ENCODE results near the gene LTB.
A peak's percentile ranks its signal among the peaks of the same experiment; 100 is the strongest.

The LTB gene, protein sequence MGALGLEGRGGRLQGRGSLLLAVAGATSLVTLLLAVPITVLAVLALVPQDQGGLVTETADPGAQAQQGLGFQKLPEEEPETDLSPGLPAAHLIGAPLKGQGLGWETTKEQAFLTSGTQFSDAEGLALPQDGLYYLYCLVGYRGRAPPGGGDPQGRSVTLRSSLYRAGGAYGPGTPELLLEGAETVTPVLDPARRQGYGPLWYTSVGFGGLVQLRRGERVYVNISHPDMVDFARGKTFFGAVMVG

DNA sequence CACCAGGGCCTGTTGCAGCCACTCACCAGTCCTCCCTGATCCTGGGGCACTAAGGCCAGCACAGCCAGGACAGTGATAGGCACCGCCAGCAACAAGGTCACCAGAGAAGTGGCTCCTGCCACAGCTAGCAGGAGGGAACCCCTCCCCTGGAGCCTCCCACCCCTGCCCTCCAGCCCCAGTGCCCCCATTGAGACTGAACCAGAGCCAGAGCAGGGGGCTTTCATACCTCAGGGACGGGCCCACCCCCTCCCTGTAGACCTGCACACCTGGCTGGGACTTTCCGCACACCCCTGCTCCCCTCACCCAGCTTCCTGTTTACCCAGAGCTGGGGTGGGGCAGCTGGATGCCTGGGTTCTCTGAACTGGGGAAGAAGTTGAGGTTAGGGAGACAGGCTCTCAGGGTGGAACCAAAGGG, at the start of gene LTB:
Gene LTB, minus strand, starts transcription at position 195 of the 414 bp plus-strand sequence. Its CDS starts 7 bp downstream, at position 188.
- peak; percentile 84 for DNase-seq

DNA sequence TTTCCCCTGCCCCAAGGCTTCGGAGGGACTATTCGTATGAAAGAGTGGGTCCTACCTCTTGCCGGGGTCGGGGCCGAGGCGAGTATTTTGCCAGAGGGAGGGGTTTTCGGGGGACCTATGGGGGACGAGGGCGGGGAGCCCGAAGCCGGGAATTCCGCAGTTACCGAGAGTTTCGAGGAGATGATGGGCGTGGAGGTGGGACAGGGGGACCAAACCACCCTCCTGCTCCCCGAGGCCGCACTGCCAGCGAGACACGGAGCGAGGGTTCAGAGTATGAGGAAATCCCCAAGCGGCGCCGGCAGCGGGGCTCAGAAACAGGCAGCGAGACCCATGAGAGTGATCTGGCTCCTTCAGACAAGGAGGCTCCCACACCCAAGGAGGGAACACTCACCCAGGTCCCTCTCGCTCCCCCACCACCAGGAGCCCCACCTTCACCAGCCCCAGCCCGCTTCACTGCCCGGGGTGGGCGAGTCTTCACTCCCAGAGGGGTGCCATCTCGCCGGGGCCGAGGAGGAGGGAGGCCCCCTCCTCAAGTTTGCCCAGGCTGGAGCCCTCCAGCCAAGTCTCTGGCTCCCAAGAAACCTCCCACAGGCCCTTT, 49.6 kb upstream of the LTB start:
- no peak for DNase-seq

DNA sequence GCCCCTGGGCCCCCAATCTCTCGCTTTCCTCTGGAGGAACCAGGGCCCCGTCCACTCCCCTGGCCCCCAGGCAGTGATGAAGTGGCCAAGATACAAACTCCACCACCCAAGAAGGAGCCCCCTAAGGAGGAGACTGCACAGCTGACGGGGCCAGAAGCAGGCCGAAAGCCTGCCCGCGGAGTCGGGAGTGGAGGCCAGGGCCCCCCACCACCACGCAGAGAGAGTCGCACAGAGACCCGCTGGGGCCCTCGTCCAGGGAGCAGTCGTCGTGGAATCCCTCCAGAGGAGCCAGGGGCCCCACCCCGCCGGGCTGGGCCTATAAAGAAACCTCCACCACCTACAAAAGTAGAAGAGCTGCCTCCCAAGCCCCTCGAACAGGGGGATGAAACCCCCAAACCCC, 49.0 kb upstream of the LTB start:
- no peak for DNase-seq

DNA sequence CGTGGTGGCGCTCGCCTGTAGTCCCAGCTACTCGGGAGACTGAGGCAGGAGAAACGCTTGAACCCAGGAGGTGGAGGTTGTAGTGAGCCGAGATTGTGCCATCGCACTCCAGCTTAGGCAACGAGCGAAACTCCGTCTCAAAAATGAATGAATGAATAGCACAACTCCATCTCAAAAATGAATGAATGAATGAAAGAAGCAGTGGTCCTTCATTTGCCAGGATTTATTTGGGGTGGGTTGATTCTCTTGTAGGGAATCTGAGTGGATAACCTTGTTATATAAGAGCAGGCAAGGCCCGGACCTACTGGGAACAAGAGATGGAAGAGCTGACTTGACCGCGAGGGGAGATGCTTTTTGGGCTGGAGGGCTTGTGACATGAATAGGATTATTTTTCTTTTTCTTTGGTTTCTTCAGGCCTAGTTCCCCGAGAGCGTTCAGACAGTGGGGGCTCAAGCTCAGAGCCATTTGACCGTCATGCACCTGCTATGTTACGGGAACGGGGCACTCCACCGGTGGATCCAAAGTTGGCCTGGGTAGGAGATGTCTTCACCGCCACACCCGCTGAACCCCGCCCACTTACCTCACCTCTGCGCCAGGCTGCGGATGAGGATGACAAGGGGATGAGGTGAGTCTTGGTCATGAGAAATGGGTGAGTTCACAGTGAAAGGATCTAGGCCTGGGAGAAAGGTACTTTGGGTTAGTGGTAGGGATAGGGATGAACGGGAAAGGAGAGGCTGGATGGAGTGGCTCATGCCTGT, 48.1 kb upstream of the LTB start:
- no peak for DNase-seq

DNA sequence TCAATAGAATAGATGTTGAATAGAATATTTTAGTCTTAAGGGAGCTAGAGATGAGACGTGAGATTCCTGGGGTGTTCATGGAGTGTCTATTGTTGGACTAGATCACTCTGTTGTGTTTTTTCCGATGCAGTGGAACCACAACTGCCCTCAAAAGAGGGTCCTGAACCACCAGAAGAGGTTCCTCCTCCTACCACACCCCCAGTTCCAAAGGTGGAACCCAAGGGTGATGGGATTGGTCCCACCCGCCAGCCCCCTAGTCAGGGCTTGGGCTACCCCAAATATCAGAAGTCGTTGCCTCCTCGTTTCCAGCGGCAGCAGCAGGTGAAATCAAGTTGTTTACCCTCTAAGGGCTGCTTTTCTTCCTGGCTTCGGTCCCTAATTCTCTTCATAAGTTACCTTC, 46.8 kb upstream of the LTB start:
- no peak for DNase-seq

DNA sequence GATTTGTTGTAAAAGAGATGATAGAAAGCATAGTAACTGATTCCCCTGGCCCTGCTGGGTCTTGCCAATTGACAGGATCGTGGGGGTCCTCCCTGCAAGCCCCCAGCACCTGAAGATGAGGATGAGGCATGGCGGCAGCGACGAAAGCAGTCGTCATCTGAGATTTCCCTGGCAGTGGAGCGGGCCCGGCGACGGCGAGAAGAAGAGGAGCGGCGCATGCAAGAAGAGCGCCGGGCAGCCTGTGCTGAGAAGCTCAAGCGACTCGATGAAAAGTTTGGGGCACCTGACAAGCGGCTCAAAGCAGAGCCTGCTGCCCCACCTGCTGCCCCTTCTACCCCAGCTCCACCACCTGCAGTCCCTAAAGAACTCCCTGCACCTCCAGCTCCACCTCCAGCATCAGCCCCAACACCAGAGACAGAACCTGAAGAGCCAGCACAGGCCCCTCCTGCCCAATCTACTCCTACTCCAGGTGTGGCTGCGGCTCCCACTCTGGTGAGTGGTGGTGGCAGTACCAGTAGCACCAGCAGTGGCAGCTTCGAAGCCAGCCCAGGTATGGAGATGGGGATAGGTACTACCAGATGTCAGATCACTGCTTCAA, 45.6 kb upstream of the LTB start:
- DNase-seq = no peak

DNA sequence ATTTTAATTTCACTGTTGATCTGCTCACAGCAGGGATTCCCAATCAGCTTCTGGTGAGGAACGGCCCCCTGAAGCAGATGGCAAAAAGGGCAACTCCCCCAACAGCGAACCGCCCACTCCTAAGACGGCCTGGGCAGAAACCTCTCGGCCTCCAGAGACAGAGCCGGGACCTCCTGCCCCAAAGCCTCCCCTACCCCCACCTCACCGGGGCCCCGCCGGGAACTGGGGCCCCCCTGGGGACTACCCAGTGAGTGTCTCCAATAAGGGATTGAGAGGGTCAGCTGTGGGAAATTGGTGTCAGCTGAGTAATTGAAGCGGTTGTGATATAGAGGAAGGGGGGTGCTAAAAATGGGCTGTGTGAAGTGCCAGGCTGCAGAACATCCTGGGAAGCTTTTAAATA, 44.7 kb upstream of the LTB start:
- no peak for DNase-seq

DNA sequence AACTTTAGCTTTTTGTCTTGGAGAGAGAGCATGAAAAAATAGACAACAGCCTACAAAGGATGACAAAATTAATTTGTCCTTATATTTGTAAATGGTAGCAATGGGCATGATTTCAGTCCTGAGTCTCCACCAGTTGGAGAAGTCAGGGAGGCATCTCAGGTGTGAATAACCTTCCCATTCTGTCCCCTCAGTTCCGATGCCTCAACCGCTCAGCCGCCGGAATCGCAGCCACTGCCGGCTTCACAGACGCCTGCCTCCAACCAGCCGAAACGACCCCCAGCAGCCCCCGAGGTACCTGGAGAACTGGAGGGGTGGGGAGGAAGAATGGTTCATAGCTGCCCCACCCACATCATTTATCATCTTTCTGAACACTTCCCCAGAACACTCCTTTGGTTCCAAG, 41.8 kb upstream of the LTB start:
- DNase-seq = no peak

DNA sequence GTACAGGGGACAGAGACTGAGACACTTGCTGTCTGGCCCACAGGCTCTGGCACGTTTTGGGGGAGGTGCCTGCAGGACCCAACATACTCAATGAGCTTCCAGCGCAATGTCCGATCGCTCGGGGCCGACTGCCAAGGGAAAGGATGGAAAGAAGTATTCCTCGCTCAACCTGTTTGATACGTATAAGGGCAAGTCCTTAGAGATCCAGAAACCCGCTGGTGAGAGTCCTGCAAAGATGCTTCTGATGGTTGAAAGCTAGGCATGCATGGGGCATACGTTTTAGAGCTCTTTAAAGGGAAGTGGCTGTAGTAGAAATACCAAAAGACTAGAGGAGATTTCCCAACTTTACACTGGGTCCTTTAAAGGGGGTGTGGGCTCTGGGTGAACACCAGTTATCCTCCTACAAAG, 40.5 kb upstream of the LTB start:
- DNase-seq = no peak

DNA sequence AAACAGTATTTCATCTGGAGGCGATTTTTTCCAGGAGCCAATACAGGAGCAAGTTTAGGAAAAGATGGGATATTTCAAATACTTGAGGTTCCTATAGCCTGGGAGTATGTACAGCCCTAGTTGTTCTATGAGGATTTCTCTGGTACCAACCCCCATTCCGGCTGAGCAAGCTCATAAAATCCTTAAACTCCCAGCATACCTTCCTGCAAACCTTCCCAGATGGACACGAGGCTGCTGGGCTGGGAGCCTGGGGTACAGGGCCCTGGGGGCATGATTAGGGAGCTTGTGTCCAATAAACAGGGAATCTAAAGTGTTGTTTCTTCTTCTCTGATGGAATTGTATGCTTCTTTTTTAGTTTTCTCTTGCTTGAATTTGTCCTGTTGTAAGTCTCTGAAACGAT, 39.8 kb upstream of the LTB start:
- no peak for DNase-seq

DNA sequence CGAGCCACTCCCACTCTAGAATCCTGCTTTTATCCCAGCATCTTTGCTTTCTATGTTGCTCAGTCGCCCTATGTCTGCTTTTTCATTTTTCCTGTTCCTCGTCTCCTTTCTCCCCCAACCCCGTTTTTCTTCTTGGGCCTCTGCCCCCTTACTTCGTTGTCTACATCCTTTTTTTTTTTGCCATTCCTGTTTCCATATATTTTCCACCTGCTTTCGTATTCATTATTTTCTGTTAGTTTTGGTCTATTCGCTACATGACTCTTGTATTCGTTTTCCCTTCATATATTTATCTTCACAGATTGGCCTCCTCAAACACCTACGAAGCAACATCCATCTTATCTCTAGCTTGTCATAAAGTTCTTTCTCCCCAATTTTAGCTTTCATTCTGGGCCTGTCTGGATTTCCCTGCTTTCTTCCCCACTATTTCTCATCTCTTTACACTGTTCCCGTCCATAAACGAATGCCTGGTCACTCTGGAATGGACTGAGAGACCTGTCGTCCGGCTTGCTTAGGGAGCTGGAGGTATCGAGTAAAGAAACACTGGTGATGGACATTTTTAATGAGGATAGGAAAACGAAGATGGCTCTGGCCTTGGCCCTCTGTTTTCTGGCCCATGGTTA, 39.2 kb upstream of the LTB start:
- no peak for DNase-seq

DNA sequence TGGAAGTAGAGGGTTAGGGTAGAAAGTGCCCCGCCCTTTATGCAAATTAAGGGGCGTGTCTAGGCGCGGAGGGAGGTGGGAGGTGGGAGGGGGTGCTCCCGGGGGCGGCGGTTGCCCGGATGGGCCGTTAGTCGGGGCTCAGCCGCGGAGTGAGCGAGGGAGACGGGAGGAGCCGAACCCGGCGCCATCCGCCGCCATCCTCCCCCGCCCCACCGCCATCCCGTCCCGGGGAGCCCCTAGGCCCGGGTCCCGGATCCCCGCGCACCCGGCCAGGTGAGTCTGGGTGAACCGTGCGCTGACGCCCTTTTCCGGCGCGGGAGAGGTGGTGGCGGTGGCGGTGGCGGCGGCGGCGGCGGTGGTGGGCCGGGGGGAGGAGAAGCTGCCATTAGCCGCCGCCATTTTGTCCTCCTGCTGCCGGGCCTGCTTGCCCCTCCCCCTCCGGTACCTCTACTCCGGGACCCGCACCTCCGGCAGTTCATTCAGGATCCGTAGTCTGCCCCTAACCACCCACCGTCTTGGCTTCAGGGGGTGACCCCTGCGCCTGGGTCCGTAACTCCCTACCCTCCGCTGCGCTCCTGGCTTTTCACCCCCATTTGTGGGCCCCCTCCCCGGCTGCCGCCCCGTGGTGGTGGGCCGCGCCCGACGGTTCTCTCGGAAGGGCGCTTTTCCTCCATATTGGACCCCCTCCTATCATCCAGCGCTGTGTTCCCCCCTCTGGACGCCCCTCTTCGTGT, 38.5 kb upstream of the LTB start, which contains the start of gene PRRC2A:
Gene PRRC2A, plus strand, starts transcription at position 130 of the 734 bp plus-strand sequence. CDS start 2,075 bp downstream, outside the sequence.
- no peak for DNase-seq

DNA sequence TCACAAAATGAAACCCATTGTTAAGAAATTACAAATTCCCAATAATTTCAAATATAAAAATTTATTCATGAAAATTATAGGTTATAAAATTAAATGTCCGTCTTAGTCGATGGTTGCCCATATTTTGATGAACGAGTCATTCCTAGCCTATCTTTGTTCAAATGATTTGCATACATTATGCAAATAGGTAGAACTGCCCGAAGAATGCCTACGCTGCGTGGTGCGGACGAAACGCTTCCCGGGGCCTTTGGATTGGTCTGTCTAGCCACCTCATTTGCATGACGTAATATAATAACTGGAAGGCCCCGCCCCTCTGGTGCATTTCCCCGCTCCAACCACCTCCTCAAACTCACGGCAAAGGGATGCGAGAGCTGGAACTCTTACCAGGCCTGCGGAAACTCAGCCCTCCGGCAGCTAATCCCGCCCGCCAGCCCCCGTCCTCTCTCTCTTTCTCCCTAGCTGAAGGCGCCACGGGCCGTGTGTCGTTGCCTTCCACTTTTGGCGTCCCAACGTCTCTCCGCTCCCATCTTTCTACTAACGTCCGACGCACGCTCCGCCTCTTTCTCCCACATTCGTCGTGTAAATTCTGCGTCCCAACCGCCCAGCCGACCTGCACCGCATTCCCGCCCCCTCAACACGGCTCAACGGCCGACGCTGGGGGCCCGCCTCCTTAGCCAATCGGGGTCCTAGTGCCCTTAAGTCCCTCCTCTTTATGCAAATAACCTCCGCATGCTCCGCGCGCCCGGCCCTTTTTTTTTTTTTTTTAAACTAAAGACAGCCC, 37.8 kb upstream of the LTB start:
- DNase-seq = peak; percentile 98

DNA sequence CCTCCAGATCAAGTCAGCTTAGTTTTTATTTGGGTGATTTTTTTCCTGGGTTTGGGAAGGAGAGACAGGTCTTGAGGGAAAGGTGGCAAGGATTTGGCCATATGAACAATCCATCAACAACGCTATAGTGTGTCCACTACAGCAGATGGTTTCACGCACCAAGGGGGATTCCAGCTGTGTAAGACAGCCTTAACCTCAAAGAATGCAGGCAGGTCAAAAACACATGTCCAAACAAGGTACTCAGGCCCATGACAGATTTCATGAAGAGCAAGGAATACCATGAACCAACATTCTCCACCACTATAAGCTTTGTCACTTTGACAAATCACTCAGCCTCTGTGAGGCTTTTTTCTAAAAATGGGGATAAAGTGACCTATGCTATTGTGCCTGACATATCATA, 34.8 kb upstream of the LTB start:
- no peak for DNase-seq

DNA sequence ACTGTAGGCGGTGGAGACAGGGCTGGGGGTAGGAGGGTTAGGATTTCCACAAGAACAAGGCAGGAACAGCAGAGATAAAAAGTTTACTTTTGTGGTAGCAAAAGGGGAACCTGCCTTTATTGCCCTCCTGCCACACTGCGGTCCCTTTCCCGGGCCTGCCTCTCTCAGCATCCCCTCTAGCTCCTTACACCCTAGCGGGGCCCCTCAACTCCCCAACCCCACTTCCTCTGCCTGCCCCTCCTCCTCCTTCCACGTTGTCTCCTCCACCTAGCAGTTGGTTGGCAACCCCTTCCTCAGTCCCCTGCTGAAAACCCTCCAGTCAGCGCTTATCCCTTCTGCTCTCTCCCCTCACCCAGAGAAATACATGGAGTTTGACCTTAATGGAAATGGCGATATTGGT, 33.5 kb upstream of the LTB start:
- peak; percentile 78 for DNase-seq

DNA sequence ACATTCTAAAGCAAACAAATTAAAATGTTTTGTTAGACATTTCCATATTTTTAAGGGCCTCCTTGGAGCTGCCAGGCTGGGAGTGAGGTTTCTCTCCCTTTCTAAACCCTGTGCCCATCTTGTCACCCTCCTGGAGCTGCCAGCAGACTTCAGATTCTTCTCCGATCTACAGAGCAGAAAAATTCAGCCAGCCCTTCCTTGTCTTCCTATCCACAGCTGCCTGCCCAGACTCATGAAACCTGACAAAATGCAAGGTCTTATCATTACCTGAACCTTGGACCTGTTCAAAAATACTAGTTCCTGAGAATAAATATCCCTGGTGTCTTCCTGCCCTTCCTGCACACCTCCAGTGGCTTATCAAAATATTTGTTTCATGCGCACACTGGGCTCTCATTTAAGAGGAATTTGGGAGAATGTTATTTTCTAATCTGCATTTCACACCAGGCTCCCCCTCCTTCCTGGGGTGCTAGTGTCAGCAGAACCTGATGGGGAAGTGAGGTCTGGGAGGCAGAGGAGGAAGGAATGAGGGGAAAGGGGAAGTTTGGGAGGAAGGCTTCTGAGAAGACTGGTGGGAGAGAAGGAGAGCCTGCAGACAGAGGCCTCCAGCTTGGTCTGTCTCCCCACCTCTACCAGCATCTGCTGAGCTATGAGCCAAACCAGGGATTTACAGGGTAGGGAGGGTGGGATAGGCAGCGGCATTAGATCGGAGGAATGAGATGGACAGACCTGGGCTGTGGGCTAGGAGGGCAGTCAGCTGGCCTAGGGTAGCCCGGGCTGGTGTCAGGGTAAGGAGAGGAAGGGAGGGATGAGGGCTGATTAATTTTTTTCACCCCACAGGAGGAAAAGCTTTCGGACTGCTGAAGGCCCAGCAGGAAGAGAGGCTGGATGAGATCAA, 32.7 kb upstream of the LTB start, which contains the start of gene AIF1:
Gene AIF1, plus strand, starts transcription at position 551 of the 895 bp plus-strand sequence. Its CDS starts 96 bp downstream, at position 647.
- DNase-seq = no peak

DNA sequence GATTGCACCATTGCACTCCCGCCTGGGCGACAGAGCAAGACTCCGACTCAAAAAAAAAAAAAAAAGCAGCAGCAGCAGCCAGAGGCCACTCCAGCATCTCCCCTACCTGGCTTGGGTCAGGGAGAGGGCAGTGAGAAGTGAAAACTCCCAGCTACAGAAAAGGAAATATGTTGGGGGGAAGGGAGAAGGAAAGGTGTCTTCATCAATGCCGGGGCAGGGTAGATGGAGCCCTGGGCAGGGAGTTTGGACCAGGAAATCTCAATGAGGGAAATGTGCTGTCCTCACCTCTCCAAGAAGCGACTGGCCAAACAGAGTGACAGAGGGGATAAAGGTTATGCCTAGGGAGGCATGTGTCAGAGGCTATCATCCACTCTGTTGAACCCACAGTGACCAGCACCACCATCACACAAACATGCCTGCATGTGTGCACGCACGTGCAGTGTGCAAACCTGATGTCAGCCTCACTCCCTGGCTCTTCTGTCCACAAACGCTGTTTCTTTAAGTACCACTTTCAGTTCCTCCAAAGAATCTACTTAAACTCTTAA, 31.9 kb upstream of the LTB start:
- DNase-seq = no peak

DNA sequence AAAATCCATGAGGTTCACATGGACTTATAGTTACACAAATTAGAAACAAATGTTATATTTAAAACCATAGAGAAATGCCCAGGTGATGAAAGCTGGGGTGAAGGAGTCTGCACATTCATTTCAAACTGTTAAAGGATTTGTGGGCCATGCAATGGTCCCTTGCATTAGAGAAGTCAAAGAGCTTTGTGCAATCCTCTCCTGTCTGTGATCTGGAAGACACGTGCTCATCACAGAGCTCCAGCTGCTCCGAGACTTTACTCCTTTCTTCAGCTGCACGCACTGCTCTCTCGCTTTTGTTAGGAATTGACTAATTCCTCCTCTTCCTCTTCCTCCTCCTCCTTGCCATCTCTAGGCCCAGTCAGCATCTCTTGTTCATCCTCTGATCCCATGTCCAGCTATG, 28.7 kb upstream of the LTB start:
- DNase-seq = no peak

DNA sequence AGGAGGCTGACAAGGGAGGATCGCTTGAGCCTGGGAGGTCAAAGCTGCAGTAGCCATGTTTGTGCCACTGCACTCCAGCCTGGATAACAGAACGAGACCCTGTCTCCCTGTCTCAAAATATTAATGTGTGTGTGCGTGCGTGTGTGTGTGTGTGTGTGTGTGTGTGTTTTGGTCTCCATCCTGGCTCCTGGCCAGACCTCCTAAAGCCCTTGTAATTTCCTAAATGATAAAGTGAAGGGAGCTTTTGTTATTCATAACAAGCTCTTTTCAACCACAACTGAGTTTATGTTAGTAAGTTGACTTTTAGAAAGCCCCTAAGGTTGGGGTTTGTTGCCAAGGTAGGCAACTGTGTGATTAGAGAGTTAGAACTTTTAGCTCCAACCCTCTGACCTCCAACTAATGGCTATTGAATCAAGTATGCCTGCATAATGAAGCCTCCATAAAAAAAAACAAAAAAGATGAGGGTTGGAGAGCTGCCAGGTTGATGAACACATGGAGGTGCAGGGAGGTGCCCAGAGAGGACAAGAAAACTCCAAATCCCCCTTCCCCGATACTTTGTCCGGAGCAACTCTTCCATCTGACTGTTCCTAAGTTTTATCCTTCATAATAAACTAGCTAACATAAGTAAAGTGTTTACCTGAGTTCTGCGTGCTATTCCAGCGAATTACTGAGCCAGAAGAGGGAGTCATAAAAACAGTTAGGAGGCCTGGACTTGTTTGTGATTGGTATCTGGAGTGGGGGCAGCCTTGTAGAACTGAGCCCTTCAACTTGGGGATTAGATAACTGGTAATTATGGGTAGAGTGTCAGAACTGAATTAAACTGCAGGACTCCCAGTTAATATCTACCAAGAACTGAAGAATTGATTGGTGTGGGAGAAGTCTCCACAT, 27.5 kb upstream of the LTB start:
- DNase-seq = no peak

Measured in activated CD8-positive, alpha-beta memory T cell treated with anti-CD3 and anti-CD28 coated beads for 24 hours (primary cell).